SK-N-MC (cell line): Measurements from ENCODE around the gene PRAC1.

ENCODE experiments used
- FOXP2 ChIP-seq: optimal IDR thresholded peaks from 2 replicates; pipeline ENCODE3; 2011; ENCODE audit warnings: mild to moderate bottlenecking, moderate library complexity; ENCODE audit not compliant: insufficient read depth; ENCODE audit errors: extremely low read length, control extremely low read depth
- POLR2AphosphoS5 ChIP-seq: IDR thresholded peaks from 2 replicates; pipeline ENCODE4 v1.6.1; 2012; ENCODE audit warnings: mild to moderate bottlenecking, low read depth, low read length, borderline replicate concordance

DNA sequence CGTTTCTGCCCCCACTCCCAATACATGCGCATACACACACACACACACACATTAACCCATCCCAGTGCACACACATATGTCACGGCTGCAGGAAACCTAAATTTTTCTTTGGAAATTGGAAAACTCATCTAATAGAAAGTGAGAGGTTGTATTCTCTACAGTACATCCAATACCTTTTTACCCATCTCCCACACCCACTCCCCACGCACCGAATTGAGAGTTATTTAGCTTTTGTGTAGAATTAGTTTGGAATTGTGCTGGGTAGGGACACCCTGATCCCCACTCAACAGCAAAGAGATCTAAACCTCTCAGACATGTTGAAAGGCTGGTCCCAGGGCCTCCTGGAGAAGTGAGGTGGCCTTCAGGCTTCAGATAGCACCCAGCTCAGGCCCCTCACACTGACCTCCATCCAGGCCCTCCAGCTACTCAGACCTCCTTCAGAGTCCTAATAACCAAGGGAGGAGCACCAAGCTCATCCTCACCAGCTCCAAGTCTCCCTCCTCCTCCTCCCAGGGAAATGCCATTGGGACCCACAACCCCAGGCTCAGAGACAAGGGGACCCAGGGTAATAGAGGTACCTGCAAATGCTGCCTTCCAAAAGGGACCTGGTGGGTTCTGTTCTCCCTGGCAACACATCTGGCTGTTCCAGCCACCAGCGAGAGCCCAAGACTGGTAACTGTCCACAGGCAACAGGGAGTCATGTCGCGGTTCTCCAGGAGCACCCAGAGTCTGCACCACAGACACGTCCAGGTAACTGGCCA lies 5.3 kb upstream of the PRAC1 start:
- no peak for TF ChIP-seq POLR2AphosphoS5
- no peak for TF ChIP-seq FOXP2
